ENCODE results near the gene GABPB1. TPM values are rescaled to one million over a fixed set of nuclear protein-coding genes. Genes with fewer than 3 reads are reported as not detected.
"Not testable (repeated sequence)": the region's sequence is repeated elsewhere in the genome, so short reads cannot be mapped to it uniquely, and the experiment has no call there.

GABPB1 gene
- total RNA-seq, result 22.0 TPM
- long read RNA-seq, full-length matches to known transcripts, result 22 of 33 reads
- long read RNA-seq, partial matches to known transcripts, result 4 of 33 reads
- long read RNA-seq, other reads (novel, unspliced or antisense), result 7 of 33 reads

DNA sequence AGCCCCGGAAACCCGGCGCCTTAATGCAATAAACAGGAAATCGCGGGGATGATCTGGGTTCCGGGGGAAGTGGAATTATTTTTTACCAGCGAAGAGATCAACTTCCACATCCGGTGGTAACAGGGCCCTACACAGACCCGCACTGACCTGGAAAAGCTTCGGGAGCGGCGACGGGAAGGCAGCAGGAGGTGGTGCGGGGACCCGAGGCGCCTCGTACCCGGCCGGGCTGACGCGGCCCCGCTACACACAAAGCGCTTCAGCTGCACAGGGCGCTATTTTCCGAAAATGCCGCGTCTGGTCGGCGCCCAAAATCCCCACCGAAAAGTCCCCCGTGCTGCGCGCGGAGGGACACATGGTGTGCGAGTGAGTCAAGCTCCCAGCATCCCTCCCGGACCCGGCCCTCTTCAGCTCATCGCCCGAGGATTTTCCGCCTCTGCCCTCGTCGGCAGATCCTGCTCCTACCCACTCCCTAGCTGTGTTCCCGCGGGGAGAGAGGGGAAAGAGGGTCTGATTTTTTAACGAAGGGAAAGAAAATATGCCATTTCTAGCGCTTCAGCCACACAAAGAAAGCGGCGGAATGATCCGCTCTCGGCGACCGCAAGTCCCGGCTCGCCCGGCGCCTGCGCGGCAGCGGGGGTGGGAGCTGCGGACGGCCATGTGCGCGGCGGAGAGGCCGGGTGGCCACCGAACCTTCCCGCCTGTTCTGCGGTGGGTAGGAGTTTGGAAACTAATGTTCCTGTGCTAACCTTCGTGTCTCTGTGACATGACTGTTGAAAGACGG lies at the start of gene GABPB1:
Gene GABPB1 (minus strand): TSS at position 361 of the 781 bp plus-strand sequence. CDS start 45,400 bp downstream, outside the sequence.
- DNase-seq (ENCODE audit: low spot score), result peak; percentile 95

DNA sequence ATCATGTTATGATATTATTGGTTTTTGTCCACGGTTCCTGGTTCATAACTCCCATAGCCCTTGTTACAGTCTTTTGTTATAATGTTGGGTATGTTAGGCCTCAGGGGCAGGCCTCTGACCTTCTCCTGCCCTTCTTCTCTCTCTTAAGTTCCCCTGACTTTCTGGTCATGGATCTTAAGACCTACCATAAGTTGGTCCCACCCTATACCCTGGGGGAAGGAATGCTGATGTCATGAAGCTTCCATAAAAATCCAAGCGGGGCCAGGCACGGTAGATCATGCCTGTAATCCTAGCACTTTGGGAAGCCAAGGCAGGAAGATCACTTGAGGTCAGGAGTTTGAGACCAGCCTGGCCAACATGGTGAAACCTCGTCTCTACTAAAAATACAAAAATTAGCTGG lies 36.6 kb upstream of the GABPB1 start:
- DNase-seq (ENCODE audit: low spot score), result not testable (repeated sequence)

DNA sequence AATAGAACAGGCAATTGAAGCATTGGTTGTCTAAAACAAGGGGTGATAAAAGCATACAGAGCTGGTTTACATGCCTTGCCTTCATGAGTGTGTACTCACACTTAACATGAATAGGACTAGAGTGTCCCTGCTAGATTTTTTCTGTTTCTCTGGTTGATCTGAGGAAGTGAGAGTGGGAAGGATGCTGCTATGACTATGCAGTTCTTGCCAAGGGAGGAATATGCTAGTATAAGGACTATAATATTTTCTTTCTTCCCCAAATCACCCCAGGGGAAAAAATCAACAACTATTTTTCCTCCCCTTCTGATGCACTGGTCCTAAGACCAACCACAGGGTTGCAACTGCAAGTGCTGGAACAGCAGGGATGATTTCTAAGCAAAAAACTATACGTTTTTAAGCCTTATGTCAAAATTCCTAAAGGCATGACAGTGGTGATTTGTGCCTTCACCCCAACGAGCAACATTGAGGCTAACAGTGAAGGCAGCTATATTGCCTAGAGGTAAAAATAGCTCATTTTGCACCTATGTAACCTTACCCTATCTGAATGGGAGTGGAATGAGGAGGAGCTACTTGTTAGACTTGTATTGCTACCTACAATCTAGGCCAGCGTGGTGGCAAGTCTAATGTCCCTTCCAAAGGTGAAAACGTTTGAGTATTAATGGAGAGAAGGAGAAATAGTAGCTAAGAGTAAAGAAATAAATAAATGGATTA lies 35.7 kb upstream of the GABPB1 start:
- no peak for DNase-seq (ENCODE audit: low spot score)

DNA sequence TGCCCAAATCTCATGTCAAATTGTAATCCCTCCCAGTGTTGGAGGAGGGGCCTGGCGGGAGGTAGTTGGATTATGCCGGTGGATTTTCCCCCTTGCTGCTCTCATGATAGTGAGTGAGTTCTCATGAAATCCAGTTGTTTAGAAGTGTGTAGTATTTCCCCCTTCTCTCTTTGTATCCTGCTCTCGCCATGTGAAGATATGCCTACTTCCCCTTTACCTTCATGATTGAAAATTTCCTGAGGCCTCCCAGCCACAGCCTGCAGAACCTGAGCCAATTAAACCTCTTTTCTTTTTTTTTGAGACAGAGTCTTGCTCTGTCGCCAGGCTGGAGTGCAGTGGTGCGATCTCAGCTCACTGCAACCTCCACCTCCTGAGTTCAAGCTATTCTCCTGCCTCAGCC lies 27.4 kb upstream of the GABPB1 start:
- DNase-seq (ENCODE audit: low spot score), result not testable (repeated sequence)

DNA sequence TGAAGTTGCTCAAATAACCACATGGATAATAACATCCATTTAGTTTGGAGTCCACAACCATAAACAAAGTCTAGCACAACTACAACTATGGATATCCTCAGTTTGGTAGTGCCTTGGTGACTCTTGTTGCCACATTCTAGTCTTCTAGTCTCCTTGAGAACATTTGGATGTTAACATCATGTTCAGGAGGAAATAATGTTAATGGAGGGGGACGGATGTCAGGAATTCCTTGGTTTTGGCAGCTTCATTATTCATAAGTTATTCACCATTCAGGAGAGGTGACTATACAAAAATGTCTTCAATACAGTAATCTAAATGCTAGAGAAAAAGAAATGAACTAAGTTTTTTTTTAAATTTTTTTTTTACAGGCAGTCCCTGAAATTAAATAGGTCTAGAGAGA lies 26.4 kb upstream of the GABPB1 start:
- no peak for DNase-seq (ENCODE audit: low spot score)

DNA sequence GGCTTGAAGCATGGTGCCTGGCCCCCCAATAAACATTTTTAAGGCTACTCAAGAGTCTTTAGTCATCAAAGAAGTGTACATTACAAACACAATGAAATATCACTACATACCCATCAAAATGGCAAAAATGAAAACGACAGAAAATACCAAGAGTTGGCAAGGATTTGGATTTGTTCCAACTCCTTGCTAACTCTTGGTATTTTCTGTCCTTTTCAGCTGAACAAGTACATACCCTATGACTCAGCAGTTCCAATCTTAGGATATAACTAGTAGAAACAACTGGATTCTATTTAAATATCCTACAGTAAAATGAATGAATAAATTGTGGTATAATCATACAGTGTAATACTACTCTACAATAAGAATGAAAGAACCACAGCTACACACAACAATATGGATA lies 25.1 kb upstream of the GABPB1 start:
- no peak for DNase-seq (ENCODE audit: low spot score)

DNA sequence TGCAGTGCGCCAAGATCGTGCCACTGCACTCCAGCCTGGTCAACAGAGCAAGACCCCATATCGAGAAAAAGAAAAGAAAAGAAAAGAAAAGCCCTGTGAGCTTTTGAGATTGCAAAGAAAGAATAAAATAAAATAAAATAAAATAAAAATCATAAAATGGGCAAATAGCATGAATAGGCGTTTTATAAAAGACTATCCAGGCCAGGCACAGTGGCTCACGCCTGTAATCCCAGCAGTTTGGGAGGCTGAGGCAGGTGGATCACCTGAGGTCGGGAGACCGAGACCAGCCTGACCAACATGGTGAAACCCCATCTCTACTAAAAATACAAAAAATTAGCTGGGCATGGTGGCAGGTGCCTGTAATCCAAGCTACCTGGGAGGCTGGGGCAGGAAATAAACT lies 24.4 kb upstream of the GABPB1 start:
- not testable (repeated sequence) for DNase-seq (ENCODE audit: low spot score)

DNA sequence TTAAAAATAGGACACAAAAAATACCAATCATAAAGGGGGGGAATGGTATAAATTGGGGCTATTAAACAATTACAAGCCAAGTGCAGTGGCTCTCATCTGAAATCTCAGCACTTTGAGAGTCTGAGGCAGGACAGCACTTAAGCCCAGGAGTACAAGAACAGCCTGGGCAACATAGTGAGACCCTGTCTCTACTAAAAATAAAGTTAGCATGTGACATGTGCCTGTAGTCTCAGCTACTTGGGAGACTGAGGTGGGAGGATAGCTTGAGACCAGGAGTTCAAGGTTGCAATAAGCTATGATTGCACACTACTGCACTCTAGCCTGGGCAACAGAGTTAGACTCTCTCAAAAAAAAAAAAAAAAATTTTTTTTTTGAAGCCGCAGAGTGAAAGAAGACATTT lies 23.8 kb upstream of the GABPB1 start:
- DNase-seq (ENCODE audit: low spot score), result no peak

DNA sequence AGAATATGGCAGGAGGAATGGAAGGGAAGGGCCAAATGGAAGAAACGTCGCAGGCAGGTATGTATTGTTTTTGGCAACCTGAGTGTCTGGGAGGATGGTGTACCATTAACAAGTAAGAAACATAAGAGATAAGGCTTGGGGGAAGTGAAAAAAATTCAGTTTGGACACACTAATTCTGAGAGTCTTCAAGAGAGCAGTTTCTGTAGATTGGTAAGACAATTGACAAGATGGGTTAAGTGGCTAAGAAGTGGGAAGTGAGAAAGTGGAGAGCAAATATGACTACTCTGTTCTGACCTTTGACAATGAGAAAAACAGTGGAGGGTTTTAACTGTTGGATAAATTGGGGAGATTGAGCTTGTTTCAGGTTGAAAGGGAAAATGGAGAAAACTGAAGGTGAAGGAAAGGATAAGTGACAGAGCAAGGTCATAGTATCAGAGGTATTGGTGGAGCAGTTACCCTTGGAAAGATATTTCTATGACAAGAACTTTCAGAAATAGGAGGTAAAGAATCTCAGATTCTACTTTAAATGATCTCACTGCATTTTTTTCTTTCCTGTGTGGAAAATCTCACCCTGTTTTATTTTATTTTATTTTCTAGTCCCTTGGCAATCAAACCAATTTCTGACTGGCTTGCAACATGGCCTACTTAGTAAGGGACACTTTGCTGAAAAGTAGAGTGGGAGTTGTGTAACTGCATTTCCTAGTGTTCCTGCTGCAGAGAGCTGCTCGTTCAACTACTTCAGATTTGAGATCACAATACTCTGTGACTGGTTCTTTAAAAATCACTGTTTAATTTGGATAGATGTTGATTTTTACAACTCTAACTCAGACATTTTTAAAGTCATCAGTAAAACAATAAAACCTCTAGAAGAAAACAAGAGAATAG lies 23.1 kb upstream of the GABPB1 start:
- no peak for DNase-seq (ENCODE audit: low spot score)

DNA sequence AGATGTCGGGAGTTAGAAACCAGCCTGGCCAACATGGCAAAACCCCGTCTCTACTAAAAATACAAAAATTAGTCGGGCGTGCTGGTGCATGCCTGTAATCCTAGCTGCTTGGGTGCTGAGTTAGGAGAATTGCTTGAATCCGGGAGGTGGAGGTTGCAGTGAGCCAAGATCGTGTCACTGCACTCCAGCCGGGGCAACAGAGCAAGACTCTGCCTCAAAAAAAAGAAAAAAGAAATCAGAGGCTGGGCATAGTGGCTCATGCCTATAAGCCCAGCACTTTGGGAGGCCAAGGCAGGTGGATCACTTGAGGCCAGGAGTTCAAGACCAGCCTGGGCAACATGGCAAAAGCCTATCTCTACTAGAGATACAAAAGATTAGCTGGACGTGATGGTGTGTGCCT lies 14.6 kb upstream of the GABPB1 start:
- DNase-seq (ENCODE audit: low spot score), result not testable (repeated sequence)

DNA sequence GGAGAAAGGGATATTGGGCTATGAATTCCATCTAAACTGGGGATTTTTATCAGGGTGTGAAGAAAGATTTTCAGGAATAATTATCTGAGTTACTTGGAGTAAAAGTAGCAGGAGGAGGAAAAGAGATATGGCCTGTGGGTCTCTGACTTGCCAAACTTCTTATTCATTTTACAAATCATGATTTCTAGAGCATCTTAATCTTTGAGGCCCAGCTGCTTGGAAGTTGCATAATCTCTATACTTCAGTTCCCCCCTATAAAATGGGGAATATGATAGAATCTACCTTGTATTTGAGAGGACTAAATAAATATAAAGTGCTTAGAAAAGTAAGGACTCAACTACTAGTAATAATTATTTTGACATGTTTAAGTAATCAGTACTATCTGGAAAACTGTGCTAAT lies 11.0 kb upstream of the GABPB1 start:
- DNase-seq (ENCODE audit: low spot score), result no peak

DNA sequence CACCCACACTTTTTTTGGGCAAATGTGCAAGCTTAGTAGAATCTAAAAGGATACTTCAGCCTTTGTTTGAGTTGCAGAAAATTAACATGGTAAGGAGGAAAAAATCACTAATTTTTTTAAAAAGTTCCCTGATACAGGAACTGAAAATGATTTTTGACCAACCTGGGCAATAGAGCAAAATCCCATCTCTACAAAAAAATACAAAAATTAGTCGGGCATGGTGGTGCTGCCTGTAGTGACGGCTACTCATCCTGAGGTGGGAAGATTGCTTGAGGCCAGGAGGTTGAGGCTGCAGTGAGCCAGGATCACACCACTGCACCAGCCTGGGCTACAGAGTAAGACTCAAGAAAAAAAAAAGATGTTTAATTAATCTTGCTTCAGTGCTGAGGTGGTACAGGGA lies 10.6 kb upstream of the GABPB1 start:
- no peak for DNase-seq (ENCODE audit: low spot score)

DNA sequence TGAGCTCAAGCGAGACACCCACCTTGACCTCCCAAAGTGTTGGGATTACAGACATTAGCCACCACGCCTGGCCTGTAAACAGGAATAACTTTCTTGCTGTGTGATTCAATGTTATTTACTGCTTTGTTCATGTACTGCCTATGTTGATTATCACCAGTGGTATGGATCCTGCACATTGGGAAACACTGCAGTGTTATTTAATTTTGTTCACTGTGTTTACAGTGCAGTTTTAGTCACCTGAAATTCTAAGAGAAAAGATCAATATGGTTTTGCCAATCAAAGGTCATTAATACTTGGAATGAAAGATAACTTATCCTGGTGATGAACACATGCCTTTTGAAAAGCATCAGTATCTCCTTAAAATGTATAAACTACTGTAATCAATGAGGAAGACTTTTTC lies 8.6 kb upstream of the GABPB1 start:
- DNase-seq (ENCODE audit: low spot score), result no peak

DNA sequence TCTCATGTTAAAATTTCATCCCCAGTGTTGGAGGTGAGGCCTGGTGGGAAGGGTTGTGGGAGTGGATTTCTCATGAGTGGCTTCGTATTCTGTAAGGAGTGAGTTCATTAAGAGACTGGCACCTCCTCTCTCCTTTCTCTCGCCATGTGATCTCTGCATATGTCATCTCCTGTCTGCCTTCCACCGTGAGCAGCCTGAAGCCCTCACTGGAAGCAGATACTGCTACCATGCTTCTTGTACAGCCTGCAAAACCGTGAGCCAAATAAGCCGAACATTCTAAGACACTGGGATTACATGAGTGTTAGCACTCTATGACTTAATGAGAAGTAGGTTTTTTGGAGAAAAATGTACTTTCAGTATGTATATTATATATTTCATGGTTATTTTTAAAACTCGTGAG lies 6.8 kb upstream of the GABPB1 start:
- DNase-seq (ENCODE audit: low spot score), result no peak

DNA sequence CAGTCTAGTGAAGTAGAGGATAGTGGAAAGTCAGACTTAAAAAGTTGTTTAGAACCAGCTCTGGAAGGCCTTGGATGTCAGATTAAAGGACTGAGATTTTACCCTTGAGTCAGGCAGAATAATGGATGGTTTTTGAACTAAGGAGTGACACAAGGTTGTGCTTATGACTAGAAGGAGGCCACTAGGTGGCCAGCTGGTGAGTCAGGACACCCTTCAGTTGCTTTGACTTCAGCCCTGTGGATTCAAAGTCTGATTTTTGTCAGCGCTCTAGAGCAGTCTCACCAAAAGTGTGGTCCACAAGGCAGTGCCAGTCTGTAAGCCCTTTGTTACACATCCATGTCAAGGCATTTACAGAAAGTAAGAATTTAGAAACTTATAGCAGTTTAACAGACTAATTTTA lies 3.8 kb upstream of the GABPB1 start:
- no peak for DNase-seq (ENCODE audit: low spot score)

DNA sequence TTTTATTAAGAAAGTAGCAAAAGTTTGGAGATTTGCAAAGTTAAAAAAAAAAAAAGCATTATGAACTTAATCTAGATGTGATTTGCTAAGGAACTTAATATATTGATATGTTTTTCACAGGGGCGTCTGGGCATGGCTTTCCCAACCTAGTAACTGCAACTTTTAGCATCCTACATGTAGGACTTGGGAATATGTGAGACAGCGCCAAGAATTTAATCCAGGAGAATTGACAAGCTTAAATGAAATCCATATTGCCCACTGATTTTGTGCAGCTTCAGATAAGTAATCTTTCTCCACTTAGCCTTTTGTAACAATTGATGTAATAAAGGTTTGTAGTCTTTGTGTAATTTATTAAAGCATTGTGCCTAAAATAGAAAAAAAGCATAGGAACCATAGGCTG lies 982 bp upstream of the GABPB1 start:
- DNase-seq (ENCODE audit: low spot score), result no peak

DNA sequence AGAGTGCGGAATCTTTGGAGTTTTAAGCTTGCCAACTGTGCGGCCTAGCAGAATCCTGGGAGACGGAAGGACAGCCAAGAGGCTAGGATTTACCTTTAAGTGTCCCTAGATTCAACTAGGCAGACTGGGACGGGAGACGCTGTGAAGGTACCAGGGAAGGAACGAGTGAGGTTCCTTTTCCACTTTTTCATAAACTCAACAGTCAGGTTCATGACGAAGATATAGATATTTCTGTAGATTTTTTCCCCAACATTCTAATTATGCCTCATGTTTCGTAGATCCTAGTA lies 564 bp upstream of the GABPB1 start:
- no peak for DNase-seq (ENCODE audit: low spot score)

DNA sequence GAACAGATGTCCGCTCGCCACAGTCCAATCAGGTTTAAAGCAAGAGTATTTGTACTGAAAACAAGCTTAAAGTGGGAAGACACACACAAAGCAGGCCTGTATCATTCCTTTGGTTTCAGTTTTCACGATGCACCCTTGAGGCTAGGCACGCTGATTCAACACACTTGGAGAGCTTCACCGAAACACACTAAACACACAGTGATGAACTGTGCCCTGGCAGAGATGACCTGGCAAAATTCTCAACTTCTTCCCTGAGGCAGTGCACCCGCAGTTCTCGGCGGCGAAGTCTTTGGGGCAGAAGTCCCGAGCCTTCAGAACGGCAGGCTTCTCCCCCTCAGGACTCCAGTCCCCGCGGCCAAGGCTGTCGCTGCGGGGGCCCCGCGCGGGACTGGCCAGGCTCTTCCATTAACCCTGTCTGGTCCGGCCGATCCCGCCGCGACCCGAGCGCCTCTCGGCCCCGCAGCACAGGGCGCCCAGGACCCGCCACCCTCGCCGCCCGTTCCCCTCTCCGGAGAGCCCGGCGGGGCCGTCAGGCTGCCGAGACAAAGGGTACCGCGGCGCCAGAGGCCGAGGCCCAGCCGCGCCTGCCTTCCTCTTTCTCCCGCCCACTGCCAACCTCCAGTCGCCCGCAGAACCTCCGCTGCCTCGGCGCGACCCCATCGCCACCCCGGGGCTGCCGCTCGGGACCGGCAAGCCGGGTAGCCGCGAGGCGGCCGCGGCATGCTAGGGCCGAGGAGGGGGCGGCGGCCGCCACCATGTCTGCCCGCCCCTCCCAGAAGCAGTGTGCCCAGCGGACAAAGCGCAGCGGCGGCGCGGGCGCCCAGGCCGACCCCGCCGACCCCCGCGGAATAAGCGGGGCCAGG lies 792 bp downstream of the GABPB1 start:
- DNase-seq (ENCODE audit: low spot score), result peak; percentile 91

DNA sequence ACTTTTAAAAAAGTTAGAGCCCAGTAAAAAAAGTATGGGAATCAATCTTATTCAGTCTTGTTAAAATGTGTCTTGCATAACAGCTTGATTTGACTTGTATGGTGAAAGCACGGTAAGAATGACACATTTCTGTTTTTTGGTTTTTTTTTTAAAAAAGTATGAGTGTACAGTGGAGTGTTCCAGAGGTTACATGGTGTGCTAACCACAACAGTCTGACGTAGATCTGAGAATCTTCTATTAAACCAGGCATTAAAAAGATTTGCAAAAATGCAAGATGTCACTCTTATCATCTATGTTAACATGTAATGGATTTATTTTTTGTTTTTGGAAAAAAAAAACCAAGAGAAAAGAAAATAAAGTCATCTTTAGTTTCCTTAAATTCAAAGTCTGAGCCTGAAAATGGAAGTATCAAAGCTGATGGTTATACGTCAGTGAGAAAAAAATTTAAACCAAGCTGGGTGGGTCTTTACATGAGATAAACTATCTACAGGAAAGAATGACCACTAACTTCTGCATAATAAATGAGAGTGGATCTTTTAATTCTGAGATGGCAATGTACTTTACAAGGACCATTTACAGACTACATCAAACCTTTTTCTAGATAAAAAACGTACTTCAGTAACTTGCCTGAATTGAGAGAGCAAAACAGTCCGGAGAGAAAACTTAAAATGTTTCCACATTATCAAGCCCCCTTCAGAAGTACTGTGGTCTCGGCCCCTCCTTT lies 1.6 kb downstream of the GABPB1 start:
- no peak for DNase-seq (ENCODE audit: low spot score)

DNA sequence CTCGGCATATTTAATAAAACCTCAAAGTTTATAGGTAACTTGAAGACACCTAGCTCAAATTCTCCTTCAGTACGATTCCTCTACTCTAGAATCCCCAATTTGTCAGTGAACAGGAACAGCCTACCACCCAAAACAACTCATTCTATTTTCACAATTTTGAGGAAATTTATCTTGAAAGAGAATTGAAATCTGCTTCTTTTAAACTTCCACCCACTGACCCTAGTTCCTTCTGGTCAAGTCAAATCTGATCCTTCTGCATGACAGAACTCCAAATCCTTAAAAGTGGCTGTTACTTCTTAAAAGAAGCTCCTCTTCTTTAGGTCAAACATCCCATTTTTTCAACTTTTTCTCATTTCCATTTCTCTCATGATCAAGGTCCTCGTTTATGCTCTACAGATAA lies 4.4 kb downstream of the GABPB1 start:
- DNase-seq (ENCODE audit: low spot score), result no peak
